HG03095 (cell line): ENCODE results near the gene RMND5B.
A peak's percentile ranks its signal among the peaks of the same experiment; 100 is the strongest.
"Not testable (repeated sequence)": the region's sequence is repeated elsewhere in the genome, so short reads cannot be mapped to it uniquely, and the experiment has no call there.

Experiments
- ATAC-seq: cut with Tn5 transposase; IDR thresholded peaks from one replicate; pipeline ENCODE4 v1.9.1; 2021; ENCODE audit warnings: moderate library complexity; ENCODE audit not compliant: unreplicated experiment

RMND5B gene, protein sequence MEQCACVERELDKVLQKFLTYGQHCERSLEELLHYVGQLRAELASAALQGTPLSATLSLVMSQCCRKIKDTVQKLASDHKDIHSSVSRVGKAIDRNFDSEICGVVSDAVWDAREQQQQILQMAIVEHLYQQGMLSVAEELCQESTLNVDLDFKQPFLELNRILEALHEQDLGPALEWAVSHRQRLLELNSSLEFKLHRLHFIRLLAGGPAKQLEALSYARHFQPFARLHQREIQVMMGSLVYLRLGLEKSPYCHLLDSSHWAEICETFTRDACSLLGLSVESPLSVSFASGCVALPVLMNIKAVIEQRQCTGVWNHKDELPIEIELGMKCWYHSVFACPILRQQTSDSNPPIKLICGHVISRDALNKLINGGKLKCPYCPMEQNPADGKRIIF

DNA sequence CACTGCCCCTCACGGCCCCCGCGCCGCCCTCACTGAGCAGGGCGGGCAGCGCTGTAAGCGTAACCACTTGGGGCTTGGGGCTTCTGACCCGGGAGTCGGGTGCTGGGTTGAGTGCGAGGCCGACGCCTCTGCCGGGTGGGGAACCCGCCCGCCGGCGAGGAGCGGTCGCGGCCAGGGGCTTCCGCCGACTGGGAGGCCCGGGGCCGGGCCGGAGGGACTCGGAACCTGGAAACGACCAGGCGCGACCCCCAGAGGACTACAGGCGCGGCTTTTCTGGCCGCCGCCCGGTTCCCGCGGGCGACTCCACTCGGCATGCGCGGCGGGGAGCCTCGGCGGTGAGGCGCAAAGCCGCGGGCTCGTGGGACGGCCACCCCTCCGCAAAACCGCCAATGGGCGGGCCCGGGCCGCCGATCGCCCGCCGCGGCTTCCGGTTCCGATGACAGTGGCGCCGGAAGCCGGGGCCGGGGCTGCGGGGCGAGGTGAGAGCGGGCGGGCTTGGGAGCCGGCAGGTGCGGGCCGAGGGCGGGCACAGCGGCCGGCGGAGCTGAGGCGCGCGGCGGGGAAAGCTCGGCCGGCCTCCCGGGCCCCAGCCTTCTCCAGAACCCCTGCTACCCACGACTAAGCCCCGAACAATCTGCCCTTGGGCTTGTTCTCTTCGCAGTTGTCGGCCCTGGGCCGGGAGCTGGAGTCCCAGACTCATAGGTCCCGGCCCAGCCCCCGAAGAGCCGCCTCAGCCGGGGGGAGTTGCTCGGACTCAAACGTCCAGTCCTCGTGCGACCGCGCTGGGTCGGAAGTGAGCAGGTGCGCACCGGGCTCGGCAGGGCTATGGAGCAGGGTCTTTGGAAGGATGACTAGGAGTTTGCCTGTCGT is at the start of gene RMND5B:
RMND5B (plus strand) TSS at position 439 of the 870 bp plus-strand sequence. CDS start 7,106 bp downstream, outside the sequence.
- ATAC-seq, result peak; percentile 87

GRCh38 chr5:178081571-178082243 is 49.1 kb upstream of the RMND5B start:
- ATAC-seq, result no peak

GRCh38 chr5:178083922-178084321 is 46.9 kb upstream of the RMND5B start:
- no peak for ATAC-seq

GRCh38 chr5:178085316-178085715 is 45.5 kb upstream of the RMND5B start:
- no peak for ATAC-seq

DNA sequence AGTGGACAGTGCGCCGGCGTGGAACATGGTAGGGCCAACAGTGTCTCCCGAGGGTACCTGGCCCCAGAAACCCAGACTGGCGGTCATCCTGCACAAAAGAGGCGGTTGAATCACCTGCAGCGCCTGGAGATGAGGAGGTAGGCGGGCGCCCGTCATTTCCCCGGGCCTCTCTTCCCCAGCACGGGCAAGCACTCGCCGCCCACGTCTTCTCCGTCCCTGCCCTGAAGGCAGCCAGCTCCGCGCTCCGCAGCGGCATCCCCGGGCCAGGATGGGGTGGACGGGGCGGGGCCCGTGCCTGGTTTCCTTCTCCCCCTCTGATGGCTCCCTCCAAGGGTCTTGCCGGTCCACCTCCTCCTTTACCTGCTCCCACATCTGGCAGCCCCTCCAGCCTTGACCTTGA is 44.5 kb upstream of the RMND5B start:
- no peak for ATAC-seq

DNA sequence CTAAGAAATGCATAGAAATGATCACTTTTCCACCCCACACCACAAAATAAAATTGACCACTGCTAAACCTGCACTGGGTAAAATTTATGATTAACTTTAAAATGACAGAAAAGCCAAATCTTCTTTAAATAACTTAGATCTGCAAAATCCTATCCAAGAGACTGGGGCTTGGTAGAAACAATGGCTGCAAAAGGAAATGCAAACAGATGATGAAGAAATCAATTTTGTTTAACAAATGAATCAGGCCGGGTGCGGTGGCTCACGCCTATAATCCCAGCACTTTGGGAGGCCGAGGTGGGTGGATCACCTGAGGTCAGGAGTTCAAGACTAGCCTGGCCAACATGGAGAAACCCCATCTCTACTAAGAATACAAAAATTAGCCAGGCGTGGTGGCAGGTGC is 43.6 kb upstream of the RMND5B start:
- ATAC-seq, result not testable (repeated sequence)

- no peak for ATAC-seq
These were observed 40.0 kb upstream of the RMND5B start for GRCh38 chr5:178090856-178091255.

DNA sequence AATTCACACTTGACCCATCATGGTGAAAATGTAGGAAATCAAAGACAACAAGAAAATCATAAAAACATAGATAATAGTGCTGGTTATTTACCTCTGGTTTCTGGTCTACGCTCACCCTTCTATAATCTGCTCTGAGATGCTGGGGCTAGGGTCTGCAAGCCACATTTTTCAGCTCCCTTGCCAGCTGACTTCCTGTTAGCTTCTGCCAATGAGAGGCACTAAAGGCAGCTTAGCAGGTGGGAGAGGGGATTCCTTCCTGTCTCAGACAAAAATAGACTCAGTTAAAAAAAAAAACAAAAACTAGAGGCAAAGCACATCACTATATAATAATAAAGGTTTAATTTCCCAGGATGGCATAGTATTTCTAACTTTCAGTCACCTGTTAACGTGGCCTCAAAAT is 37.7 kb upstream of the RMND5B start:
- no peak for ATAC-seq

DNA sequence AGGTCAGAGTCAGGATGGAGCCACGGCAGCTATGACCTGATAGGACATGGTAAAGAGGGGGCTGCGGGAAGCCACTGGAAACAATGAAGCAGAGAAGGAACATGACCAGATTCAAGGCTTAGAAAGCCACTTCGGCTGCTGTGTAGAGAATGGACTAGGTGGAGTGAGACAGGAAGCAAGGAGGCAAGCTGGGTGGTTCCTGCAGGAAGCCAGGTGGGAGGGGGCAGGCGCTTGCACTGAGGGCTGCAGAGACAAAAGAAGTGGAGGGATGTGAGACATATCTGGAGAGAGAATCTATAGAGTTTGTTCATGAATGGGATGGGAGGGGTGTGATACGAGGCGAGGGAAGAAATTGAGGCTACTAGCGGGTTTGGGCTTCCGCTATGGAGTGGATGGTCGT is 36.5 kb upstream of the RMND5B start:
- no peak for ATAC-seq

GRCh38 chr5:178098685-178099084 is 32.1 kb upstream of the RMND5B start:
- ATAC-seq, result no peak

GRCh38 chr5:178103612-178104011 is 27.2 kb upstream of the RMND5B start:
- no peak for ATAC-seq

GRCh38 chr5:178104492-178104891 is 26.3 kb upstream of the RMND5B start:
- ATAC-seq, result no peak

GRCh38 chr5:178106086-178106485 is 24.7 kb upstream of the RMND5B start:
- ATAC-seq, result no peak

DNA sequence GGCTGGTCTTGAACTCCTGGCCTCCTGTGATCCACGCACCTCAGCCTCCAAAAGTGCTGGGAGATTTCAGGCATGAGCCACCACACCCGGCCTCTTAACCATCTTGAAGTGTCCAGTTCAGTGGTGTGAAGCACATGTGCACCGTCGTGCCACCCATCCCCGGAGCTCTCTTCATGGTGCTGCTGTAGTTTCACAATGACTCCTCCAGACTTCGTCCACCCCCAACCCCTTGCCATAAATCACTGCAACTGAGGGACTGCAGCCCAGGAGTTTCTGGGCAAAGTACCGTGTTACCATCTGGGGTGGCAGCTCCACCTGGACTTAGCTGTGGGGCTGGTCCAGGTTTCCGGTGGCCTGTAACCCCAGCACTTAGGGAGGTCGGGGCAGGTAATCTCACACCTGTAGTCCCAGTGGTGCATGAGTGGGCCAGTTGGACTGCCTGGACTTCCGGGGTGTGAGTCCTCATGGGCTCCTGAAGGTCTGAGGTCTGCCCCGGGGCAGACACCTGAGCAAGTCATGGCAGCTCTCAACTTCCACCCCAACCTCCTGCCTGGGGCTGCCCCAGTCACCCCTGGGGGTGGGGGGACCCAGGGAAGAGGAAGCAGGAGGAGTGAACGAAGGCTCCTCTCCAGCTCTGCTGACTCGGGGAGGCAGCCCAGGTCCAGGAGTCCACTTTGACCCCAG is 24.1 kb upstream of the RMND5B start:
- peak; percentile 52 for ATAC-seq

- no peak for ATAC-seq
These were observed 23.0 kb upstream of the RMND5B start for GRCh38 chr5:178107756-178108310.

- ATAC-seq, result no peak
These were observed 22.4 kb upstream of the RMND5B start for GRCh38 chr5:178108446-178108845.

DNA sequence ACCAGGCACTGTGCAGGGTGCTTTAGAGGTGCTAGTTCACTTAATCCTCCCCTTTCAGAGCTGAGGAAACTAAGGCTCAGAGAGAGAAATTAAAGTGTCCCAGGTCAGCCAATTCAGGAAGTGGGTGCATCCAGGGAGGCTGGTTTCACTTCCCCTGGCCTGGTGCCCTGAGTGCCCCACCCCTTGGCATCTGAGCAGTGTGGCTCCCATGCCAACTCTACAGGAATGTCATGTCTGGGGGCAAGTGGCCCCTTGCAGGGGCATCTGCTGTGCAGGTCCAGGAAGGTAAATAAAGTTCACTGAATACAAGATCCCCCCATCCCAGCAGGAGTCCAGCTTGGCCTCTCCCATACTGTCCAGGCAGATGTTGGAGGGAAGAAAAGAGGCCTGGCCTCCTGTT is 21.8 kb upstream of the RMND5B start:
- no peak for ATAC-seq

- ATAC-seq, result no peak
These were observed 20.3 kb upstream of the RMND5B start for GRCh38 chr5:178110511-178110910.

- no peak for ATAC-seq
These were observed 18.9 kb upstream of the RMND5B start for GRCh38 chr5:178111925-178112324.

DNA sequence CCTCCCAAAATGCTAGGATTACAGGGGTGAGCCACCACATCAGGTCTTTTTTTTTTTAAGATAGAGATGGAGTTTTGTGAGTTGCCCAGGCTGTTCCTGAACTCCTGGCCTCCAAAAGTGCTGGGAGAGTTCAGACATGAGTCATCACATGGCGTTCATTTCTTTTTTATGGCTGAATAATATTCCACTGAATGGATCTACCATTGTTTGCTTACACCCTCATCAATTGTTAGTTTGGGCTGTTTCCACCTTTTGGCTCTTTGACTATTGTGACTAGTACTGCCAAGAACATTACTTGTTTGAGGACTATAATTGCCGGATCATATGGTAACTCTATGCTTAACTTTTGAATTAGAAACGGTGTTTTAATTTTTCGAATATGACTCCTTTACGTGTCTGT is 18.3 kb upstream of the RMND5B start:
- ATAC-seq, result no peak
